GM21390 (cell line): ENCODE measurements around the gene ARHGAP26.

Source experiments
- ATAC-seq: cut with Tn5 transposase; IDR thresholded peaks from one replicate; pipeline ENCODE4 v1.9.1; 2021; ENCODE audit not compliant: unreplicated experiment

The ARHGAP26 gene

DNA sequence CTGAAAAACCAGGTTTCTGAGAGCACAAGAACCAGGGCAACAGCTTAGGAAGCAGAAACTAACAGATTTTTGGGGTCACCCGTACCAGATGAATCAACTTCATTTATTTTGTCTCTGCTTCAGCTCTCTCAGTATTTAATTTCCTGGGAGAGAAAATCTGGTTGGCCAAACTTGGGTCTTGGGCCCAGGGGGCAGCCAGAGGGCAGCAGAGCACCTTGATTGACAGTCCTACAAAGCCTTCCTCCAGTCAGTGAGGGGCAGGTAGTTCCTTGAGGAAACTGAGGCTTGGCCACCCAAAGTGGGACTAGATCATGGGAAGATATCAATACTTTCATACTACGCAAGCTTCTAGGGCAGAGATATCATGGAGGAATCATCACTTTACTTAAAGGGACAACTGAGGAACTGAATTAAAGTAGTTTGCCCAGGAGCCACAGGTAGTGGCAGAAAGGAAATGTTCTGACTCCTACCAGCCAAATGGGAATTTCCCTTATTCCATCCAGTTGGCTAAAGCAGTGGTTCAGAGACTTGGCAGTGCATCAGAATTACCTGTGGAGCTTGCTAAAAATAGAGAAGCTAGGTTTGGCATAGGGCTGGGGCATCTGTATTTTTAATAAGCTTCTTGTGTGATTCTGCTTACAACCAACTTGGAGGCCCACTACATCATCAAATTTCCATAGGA is 21.5 kb upstream of the ARHGAP26 start:
- no peak for ATAC-seq

DNA sequence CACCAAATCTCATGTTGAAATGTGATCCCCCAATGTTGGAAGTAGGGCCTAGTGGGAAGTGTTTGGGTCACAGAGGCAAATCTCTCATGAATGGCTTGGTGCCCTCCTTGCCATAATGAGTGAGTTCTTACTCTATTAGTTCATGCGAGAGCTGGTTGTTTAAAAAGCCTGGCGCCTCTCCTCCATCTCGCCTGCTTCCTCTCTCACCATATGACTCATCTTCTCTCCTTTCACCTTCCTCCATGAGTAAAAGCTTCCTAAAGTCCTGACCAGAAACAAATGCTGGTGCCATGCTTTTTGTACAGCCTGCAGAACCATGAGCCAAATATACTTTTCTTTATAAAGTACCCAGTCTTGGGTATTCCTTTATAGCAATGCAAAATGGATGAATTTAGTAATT is 20.9 kb upstream of the ARHGAP26 start:
- no peak for ATAC-seq

DNA sequence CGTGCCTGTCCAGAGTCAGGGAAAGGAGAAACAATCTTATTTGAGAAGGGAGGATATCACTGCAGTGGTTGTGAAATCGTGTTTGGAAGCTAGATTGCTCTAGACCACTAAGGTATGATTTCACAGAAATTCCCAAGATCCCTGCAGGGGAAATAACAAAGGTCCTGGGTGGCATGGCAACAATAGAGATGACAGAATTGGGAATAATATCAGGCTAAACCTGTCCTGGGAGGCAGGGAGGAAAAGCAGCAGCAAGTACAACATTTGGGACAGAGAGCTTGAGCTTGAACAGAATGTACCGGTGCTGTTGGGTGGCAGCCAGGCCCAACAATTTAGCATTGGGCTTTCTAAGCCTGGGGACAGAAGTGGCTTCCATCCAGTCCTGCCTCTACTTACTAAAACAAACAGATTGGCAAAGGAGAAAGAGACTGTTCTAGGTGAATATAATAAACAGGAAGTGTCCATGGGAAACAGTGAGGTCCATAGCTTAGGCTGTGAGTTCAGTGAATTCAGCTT is 17.0 kb upstream of the ARHGAP26 start:
- ATAC-seq = no peak

DNA sequence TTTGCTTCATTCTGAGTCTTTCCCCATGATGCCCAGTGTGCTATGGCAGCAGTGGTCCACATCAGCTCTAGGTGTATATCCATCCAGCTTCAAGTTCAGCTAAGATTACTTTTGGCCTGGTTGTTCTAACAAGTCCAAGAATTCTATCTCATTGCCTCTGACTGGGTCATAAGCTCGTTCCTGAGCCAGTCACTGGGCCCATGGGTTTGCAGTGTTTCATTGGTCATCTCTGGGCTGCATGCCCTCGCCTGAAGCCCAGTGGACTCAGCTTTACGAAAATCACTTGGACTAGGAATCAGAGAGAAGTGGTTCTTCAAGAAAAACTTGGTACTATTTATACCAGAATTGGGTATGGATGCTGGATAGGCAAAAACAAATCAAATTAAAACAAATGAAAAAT is 16.1 kb upstream of the ARHGAP26 start:
- no peak for ATAC-seq

- no peak for ATAC-seq
Observed at GRCh38 chr5:142756576-142756975, 13.6 kb upstream of the ARHGAP26 start.

- no peak for ATAC-seq
Observed at GRCh38 chr5:142757564-142757963, 12.6 kb upstream of the ARHGAP26 start.

DNA sequence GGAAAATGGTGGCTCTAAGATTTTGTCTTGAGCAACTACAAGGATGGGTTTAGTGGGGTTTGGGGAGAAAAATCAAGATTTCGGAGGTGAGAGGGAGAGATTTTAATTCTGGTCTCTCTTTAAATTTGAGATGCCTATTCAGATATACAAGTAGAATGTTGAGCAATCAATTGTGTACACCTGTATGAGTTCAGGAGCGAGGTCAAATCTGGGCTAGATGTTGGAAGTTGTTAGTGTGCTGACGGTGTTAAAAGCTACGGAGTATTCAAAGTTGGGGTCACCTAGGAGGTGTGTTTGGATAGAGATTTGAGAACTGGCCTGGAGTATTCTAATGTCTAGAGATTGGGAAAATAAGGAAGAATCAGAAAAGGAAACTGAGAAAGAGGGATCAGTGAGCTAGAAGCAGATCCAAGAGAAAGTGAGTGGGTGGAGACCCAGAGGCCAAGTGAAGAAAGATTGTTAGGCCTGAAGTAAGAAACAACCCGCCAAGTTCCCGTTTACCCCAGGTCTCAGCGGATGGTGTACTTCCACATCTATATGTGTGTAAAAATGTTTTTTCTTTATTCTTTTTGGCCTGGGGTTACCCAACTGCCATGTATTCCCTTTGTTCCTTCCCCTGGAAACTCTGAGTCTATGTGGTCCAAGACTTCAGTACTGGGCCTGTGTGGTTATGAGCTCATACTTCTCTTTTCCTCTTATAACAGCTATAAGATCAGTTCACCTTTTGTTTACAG is 11.9 kb upstream of the ARHGAP26 start:
- no peak for ATAC-seq

DNA sequence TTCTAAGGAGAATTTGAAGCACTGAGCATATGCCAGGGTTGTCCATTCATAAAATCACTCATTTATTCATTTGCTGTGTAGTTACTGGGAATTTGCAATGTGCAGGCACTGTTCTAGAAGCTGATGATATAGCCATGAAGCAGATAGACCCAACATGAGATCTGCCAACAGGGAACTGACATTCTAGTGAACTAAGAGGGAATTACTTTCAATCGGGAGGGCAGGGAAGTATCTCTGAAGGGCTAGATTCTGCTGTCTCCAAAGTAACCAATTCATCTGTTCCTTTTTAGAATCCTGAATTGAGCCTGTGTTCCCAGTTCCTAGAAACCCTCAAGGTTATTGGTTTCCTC is 11.4 kb upstream of the ARHGAP26 start:
- no peak for ATAC-seq

DNA sequence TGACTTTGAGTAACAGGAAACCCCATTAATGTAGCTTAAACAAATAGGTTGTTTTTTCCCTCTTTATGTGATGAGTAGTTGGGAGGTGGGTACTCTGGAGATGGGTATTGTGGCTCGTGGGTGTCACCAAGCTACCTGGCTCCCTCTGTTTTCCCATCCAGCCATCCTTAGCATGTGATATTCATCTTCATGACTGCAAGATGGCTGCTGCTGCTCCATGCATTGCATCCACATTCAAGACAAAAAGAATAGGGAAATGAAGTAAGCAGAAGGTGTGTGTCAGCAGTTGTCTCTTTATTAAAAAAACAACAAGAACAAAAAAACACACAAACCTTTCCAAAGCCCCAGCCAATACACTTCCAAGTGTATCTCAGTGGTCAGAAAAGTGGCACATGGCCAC is 6.5 kb upstream of the ARHGAP26 start:
- ATAC-seq = no peak

DNA sequence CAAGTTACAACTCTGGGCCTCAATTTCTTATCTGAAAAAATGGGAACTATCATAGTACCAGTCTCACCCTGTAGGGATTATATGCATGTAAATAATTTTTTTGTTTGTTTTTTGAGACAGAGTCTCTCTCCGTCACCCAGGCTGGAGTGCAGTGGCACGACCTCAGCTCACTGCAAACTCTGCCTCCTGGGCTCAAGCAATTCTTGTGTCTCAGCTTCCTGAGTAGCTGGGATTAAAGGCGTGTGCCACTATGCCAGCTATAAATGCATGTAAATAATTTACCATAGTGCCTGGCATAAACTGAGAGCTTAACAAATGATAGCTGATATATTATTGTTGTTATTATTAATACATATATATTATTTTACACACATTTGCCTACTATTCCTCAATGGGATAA is 3.0 kb upstream of the ARHGAP26 start:
- no peak for ATAC-seq

- ATAC-seq = no peak
Observed at GRCh38 chr5:142767911-142768310, 2.3 kb upstream of the ARHGAP26 start.

- no peak for ATAC-seq
Observed at GRCh38 chr5:142769251-142769792, 855 bp upstream of the ARHGAP26 start.

- ATAC-seq = peak; percentile 27
Observed at GRCh38 chr5:142770650-142771609, 753 bp downstream of the ARHGAP26 start.

DNA sequence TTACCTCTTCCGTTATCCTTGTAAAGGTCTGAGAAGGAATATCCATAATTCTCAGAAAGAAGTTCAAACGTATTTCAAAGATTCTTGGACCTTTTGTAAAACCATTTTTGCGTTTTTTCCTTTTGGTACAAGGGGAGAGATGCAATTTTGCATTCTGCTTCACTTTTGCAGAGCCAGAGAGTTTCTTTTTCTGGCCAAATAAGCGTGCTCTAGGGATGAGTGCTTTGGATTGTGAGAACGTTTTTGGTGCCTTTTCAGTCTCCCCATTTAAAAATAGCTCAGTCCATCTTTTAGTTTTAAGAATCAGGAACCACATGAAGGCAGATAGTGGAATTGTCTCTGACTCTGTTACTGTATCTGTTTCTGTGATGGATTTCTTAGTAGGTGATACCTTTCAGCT is 1.5 kb downstream of the ARHGAP26 start:
- ATAC-seq = no peak

GRCh38 chr5:142772446-142773293 is 2.5 kb downstream of the ARHGAP26 start:
- no peak for ATAC-seq

DNA sequence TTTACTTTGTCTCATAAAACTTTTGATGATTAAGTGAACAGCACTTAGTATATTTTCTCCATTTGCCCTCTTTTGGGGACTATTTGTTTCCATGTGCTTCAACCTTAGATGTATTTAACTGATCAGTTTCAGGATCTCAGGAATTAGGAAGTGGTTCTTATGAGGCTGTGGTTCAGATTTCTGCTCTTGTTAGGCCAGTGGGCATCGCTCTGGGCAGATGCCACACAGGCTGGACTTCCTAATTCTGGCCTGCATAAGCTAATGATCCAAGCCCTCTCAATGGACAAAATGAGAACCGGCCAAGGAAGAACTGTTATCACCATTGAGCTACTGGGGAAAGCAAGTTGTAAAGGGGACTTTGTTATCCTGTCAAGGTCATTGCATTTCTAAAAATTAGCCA is 6.9 kb downstream of the ARHGAP26 start:
- no peak for ATAC-seq

- ATAC-seq = no peak
Observed at GRCh38 chr5:142777850-142778249, 7.7 kb downstream of the ARHGAP26 start.

DNA sequence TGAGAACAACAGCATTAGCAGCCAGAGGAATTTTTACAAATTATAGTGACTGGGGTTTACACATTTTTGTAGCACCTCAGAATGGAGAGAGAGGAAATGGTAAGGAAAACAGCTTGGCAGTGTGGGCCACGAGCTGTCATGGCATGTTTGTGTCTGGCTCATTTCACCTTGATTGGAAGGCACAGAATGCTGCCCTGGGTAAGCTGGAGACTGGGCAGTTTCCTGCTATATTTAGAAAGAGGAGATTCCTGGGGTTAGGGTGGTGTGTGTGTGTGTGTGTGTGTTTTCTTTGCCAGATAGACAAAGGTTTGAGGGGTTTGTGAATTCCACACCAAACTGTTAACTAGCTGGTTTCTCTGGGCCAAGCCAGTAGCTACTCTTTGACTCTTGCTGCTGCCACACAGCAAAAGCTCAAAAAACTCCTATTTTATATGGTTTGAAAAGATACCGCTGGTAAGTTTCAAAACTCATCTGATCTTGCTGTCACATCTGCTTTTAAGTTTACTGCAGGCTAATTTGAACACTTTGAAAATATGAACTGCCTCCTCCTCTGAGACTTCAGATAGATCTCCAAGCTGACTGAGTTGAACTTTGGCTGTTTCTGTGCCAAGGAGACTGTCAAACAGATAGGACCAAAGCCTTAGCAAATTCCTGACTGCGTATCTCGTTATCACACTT is 9.1 kb downstream of the ARHGAP26 start:
- no peak for ATAC-seq

- ATAC-seq = no peak
Observed at GRCh38 chr5:142780871-142781270, 10.7 kb downstream of the ARHGAP26 start.
